ENCODE measurements around the gene TMX4.

TMX4 gene

GRCh38 chr20:8018958-8019245, 659 bp downstream of the TMX4 start:
- peak in 5 of 6 experiments; percentile 32 to 80 (median 51) for DNase-seq

GRCh38 chr20:8012724-8013123, 6.8 kb downstream of the TMX4 start:
- DNase-seq, result no peak

- no peak for DNase-seq
These were observed 10.8 kb downstream of the TMX4 start for GRCh38 chr20:8008733-8009132.

DNA sequence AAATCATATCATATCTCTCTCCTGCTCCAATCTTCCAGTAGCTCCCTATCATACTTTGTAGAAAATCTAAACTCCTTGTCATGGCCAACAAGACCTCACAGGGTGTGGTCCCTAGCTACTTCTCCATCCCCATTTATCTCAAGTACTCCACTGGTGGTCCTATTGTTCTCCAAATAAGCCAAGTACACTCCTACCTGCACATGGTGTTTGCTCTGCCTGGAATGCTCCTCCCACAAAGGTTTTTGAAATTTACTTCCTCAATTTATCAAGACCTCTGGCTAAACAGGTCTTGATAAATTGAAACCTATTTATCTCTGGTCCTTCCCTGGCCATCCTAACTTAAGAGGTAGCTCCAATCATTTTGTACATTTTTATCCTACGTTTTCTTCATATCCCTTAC, 12.1 kb downstream of the TMX4 start:
- no peak for DNase-seq

DNA sequence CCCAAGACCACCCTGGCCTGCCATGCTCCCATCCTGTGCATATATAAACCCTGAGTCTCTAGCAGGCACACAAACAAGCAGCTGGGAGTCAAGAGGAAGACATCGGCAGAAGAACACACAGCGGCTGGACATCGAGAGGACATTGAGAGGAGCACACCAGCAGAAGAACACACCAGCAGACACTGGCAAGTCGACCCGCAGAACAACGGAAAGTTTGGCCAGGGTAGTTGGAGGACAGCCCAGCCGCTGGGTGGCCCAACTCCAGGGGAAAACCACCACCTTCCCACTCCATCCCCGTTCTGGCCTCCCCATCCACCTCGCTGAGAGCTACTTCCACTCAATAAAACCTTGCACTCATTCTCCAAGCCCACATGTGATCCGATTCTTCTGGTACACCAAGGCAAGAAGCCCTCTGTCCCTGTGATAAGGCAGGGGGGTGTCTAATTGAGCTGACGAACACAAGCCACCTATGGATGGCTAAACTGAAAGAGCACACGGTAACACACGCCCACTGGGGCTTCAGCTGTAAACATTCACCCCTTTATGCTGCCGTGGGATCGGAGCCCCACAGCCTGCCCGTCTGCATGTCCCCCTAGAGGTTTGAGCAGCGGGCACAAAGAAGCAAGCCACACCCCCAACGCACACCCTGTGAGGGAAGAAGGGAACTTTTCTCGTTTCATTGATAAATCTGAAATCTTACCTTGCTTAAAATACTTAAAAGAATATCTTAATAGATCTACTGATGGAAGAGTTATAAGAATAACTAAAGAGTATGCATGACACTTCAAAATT, 13.8 kb downstream of the TMX4 start:
- DNase-seq, result no peak

DNA sequence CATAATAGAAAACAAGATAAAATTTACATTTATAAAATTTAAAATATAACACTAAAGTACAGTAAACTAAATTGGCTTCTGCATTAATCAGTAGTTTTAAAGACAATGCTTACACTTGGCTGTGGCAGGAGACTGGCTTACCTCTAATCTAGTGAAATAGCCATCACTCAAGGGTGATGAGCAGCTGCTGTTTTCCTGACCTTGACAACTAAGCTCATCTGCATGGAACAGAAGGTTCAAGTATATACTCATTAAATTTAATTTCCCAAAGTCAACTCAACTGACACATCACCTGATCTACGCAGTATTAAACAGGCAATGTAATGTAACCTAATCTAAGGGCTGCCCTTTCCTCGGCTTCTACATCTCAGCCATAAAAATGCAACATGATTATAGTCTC, 14.5 kb downstream of the TMX4 start:
- DNase-seq, result no peak

DNA sequence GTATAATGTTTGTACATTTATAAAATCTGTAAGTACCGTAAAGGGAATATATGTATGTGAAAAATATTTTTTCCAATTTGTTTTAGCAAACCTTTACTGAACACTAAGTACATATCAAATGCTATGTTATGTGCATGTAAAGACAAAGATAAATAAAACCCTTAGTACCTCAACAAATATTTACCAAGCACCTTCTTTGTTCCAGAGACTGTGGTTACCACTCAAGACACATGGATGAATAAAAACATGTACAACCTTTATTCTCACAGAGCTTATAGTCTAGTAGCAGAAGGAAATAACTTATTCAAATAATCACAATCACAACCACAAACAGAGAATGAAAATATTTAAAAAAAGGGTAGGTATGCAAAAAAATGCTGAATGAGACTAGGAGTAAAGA, 17.5 kb downstream of the TMX4 start:
- no peak for DNase-seq

GRCh38 chr20:8000796-8001195, 18.8 kb downstream of the TMX4 start:
- no peak for DNase-seq

DNA sequence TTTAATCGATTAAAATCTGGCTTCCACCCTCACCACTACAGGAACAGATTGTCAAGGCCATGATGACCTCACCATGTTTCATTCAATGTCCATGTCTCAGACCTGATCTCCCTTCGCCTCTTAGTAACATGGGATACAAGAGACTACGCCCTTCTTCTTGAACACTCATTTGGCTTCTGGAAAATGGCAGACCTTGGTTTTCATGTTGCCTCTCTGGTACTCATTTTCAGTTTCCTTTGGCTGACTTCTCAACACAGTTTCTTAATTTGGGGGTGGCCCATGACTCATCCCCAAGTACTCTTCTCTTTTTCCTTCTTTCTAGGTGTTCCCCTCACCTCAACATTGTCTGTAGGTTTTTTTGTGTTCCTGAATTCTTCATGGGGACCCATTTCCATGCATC, 22.7 kb downstream of the TMX4 start:
- no peak for DNase-seq

DNA sequence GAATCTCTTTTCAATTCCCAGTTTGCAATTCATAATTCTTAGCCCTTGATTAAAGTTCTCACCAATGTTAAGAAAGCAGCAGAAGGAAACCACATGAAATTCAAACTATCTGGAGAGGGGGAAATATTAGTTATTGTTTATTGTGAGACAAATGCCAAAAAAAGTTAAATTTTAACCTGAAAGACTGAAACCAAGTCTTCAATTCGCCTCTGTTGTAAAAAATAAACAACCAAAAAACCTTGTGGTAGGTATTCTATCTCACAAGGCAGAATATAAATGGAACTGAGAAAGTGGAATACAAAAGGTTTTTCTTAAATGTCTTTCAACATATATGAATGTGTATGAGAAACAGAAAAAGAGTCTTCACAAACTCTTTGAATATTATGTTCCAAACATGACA, 24.8 kb downstream of the TMX4 start:
- no peak for DNase-seq

GRCh38 chr20:7993703-7994102, 25.9 kb downstream of the TMX4 start:
- no peak for DNase-seq

DNA sequence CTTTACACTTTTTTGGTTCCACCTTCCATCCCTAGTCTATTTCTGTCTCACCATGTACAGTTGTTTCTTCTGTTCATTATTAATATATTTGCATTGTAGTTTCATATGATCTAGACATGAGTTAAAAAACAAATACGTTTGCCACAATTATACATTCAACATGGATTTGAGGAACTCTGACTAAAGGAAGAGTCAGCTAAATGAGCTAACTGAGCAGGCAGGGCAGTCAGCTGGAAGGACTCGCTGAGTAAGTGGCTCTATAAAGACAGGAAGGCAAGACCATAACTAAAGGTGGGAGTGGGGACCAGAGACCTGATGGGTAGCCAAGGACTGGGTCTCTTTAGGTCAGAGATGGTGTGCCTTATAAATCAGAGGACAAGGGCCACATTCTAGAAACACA, 26.3 kb downstream of the TMX4 start:
- DNase-seq, result no peak

DNA sequence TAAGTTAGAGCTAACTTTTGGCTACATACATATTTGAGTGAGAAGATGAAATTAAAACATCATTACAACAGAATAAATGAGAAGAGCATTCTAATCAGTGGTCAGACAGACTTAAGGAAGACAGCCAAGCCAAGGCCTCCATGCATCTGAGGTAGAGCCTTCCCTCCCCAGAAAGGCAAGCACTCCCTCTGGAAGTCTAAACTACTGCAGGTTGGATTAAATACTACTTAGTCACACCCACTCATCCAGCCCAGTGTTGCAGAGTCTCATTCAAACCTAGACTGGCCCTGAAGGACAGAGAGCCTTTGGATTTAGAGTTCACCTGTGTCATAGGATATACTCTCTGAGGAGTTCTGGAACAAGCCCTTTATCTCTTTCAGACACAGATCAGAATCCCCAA, 29.2 kb downstream of the TMX4 start:
- DNase-seq, result no peak

- DNase-seq, result no peak
These were observed 30.2 kb downstream of the TMX4 start for GRCh38 chr20:7989379-7989778.

GRCh38 chr20:7985916-7986315, 33.6 kb downstream of the TMX4 start:
- DNase-seq, result no peak

- DNase-seq, result no peak
These were observed 35.4 kb downstream of the TMX4 start for GRCh38 chr20:7984192-7984591.

GRCh38 chr20:7981374-7981773, 38.2 kb downstream of the TMX4 start:
- no peak for DNase-seq

- peak in 1 of 6 experiments; percentile 2 for DNase-seq
These were observed 39.1 kb downstream of the TMX4 start for GRCh38 chr20:7980332-7981046.

- DNase-seq, result no peak
These were observed 41.9 kb downstream of the TMX4 start for GRCh38 chr20:7977709-7978108.

DNA sequence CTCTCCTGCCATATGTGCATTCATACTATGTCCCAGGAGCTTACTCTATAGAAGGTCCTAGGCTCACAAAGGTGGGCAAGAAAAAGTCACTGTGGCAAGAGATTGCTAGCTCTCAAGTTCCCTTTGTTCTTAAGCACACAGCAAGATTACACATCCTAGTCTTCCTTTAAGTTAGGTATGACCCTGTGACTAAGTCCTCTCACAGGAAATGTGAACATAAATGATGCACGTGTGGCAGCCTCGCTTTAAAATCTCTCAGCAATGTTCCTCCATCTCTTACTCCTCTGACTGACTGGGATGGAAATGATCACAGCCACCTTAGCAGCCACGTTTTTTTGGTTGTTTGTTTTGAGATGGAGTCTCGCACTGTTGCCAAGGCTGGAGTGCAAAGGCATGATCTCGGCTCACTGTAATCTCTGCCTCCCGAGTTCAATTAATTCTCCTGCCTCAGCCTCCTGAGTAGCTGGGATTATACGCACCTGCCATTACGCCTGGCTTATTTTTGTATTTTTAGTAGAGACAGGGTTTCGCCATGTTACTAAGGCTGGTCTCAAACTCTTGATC, 43.6 kb downstream of the TMX4 start:
- DNase-seq, result no peak

DNA sequence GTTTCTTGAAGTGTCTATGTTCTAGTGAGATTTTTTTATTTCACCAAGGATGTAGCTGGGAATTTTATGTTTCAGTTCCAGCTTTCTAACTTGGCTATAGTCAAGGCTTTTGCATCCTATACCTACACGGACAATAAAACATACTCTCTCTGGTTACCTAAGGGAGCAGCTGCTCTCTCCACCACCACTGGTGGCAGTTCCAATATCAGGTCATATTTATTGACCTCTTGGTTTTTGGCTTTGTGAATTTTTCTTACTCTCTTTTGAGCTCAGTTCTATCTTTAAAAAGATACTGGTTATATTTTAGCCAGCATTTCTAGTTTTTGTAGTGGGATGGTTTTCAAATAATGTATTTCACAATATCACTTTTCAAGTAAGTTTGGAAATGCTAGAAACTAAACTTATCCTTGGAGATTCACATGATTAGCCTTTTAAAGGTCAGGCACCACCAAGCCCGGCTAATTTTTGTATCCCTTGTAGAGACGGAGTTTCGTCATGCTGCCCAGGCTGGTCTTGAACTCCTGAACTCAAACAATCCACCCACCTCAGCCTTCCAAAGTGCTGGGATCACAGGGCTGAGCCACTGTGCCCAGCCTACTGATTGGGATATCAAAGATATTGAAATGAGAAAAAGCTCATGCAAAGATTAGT, 44.7 kb downstream of the TMX4 start:
- no peak for DNase-seq

- DNase-seq, result no peak
These were observed 47.9 kb downstream of the TMX4 start for GRCh38 chr20:7971536-7972280.

- no peak for DNase-seq
These were observed 52.2 kb downstream of the TMX4 start for GRCh38 chr20:7967199-7967844.

All from stimulated activated naive CD4-positive, alpha-beta T cell (primary cell).